DOHH2 (cell line): ENCODE results near the gene CXCR5.

Experiments used
- H3F3A ChIP-seq: fragments of 200-600 bp; sonication (generic), shearing (Covaris generic); 2 replicates; pipeline ENCODE4 v1.6.0; 2016; ENCODE audit warnings: antibody characterized with exemption, mild to moderate bottlenecking; ENCODE audit not compliant: control insufficient read depth, insufficient read depth
- H3K27ac ChIP-seq: fragments of 200-600 bp; sonication (generic); 2 replicates; pipeline ENCODE4 v1.5.1; 2014; ENCODE audit warnings: low read depth, mild to moderate bottlenecking, low read length, moderate library complexity
- H3K27me3 ChIP-seq: fragments of 200-600 bp; sonication (generic); 2 replicates; pipeline ENCODE4 v1.6.1; 2014; ENCODE audit warnings: mild to moderate bottlenecking, low read length, mixed read lengths; ENCODE audit not compliant: control insufficient read depth
- H3K36me3 ChIP-seq: fragments of 200-600 bp; sonication (generic); 2 replicates; pipeline ENCODE4 v1.6.1; 2014; ENCODE audit warnings: mild to moderate bottlenecking, low read length, moderate library complexity, mixed read lengths; ENCODE audit not compliant: control insufficient read depth
- H3K4me1 ChIP-seq: fragments of 200-600 bp; sonication (generic); 2 replicates; pipeline ENCODE4 v1.6.1; 2014; ENCODE audit warnings: mild to moderate bottlenecking, low read length, mixed read lengths; ENCODE audit not compliant: control insufficient read depth
- H3K4me2 ChIP-seq: fragments of 200-600 bp; sonication (generic); 2 replicates; pipeline ENCODE4 v1.6.0; 2014; ENCODE audit warnings: mild to moderate bottlenecking, low read length, moderate library complexity
- H3K4me3 ChIP-seq: fragments of 200-600 bp; sonication (generic); 2 replicates; pipeline ENCODE4 v1.5.1; 2014; ENCODE audit warnings: mild to moderate bottlenecking, low read length, mixed read lengths
- H3K79me2 ChIP-seq: fragments of 200-600 bp; sonication (generic); 2 replicates; pipeline ENCODE4 v1.6.1; 2014; ENCODE audit warnings: mild to moderate bottlenecking, low read length, mixed read lengths; ENCODE audit not compliant: control insufficient read depth
- H3K9me2 ChIP-seq: fragments of 200-600 bp; sonication (generic); replicated peaks from 2 replicates; pipeline ENCODE4 v1.6.1; 2014; ENCODE audit warnings: mild to moderate bottlenecking, low read length, mixed read lengths; ENCODE audit not compliant: control insufficient read depth
- H3K9me3 ChIP-seq: fragments of 200-600 bp; sonication (generic); 2 replicates; pipeline ENCODE4 v1.6.1; 2014; ENCODE audit warnings: antibody characterized with exemption, low read length, mixed read lengths; ENCODE audit not compliant: control insufficient read depth, insufficient read depth
- H4K20me1 ChIP-seq: fragments of 200-600 bp; sonication (generic); 2 replicates; pipeline ENCODE4 v1.6.0; 2014; ENCODE audit warnings: low read depth, mild to moderate bottlenecking, antibody characterized with exemption, low read length, moderate library complexity; ENCODE audit not compliant: control insufficient read depth, insufficient read depth
- EZH2phosphoT487 ChIP-seq: fragments of 200-600 bp; sonication (generic); IDR thresholded peaks from 2 replicates; pipeline ENCODE4 v1.6.1; 2017; ENCODE audit warnings: borderline replicate concordance, mild to moderate bottlenecking, antibody characterized with exemption, low read length, moderate library complexity, mixed read lengths
- TF ChIP-seq, protein P1 (sequence below): fragments of 200-600 bp; sonication (generic); IDR thresholded peaks from one replicate; pipeline ENCODE4 v1.5.1; 2014; ENCODE audit warnings: antibody characterized with exemption, mild to moderate bottlenecking, low read depth, low read length; ENCODE audit not compliant: poor library complexity, severe bottlenecking

CXCR5 gene

DNA sequence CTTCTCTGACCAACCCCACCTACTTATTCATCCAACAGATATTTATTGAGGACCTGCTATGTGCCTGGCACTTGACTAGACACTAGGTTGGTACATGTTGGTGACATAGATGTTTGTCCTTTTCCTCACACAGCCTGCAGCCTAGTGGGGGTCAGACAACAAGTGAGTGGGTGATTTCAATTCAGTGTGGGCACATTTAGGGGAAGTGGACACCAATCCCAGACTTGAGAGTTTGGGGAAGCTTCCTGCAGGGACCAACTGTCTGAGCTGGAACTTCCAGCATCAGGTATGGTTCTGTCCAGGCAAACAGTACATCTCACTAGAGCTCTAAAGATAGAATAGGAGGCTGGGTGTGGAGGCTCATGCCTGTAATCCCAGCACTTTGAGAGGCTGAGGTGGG lies 47.9 kb downstream of the CXCR5 start:
- TF ChIP-seq EZH2phosphoT487 = no peak
- TF ChIP-seq, protein P1, sequence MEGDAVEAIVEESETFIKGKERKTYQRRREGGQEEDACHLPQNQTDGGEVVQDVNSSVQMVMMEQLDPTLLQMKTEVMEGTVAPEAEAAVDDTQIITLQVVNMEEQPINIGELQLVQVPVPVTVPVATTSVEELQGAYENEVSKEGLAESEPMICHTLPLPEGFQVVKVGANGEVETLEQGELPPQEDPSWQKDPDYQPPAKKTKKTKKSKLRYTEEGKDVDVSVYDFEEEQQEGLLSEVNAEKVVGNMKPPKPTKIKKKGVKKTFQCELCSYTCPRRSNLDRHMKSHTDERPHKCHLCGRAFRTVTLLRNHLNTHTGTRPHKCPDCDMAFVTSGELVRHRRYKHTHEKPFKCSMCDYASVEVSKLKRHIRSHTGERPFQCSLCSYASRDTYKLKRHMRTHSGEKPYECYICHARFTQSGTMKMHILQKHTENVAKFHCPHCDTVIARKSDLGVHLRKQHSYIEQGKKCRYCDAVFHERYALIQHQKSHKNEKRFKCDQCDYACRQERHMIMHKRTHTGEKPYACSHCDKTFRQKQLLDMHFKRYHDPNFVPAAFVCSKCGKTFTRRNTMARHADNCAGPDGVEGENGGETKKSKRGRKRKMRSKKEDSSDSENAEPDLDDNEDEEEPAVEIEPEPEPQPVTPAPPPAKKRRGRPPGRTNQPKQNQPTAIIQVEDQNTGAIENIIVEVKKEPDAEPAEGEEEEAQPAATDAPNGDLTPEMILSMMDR = no peak
- H3K4me1 ChIP-seq = peaks cover 73% of the 10 kb centered on the region
- no peaks in the 10 kb centered on the region for H4K20me1 ChIP-seq
- H3K4me2 ChIP-seq = no peak overlapping the region
- H3K27ac ChIP-seq = no peak overlapping the region
- H3F3A ChIP-seq = peaks cover 22% of the 10 kb centered on the region
- H3K4me3 ChIP-seq = no peak overlapping the region
- no peaks in the 10 kb centered on the region for H3K36me3 ChIP-seq
- no peaks in the 10 kb centered on the region for H3K9me2 ChIP-seq
- no peaks in the 10 kb centered on the region for H3K27me3 ChIP-seq
- H3K9me3 ChIP-seq = no peaks in the 10 kb centered on the region
- no peaks in the 10 kb centered on the region for H3K79me2 ChIP-seq

DNA sequence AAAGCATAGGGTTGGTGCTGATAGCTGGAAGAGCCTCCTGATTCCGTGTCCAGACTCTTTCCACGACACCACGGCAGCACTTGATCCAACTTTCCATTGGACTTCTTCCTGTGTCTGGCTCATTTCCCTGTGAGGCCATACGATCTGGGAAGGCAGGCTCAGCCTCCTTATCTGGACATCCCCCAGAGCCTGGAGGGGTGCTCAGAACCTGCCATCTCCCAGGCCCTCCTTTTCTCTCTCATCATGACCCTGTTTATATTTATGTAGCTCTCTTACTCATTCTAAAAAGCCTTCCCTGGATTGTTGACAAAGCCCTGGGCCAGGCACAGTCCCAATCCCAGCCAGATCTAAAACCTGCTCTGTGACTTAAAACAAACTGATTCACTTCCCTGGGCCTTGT lies 49.8 kb downstream of the CXCR5 start:
- TF ChIP-seq EZH2phosphoT487 = no peak
- TF ChIP-seq, protein P1 = no peak
- Histone ChIP-seq H3K9me2 (no peaks in the 10 kb centered on the region), H3K9me3 (no peaks in the 10 kb centered on the region), H3K27me3 (no peaks in the 10 kb centered on the region), H3K27ac (no peak overlapping the region), H3K4me3 (no peak overlapping the region), H4K20me1 (no peaks in the 10 kb centered on the region), H3K36me3 (no peaks in the 10 kb centered on the region), H3K4me2 (no peak overlapping the region), H3K4me1 (peaks cover 68% of the 10 kb centered on the region), H3K79me2 (no peaks in the 10 kb centered on the region), H3F3A (peaks cover 15% of the 10 kb centered on the region)

DNA sequence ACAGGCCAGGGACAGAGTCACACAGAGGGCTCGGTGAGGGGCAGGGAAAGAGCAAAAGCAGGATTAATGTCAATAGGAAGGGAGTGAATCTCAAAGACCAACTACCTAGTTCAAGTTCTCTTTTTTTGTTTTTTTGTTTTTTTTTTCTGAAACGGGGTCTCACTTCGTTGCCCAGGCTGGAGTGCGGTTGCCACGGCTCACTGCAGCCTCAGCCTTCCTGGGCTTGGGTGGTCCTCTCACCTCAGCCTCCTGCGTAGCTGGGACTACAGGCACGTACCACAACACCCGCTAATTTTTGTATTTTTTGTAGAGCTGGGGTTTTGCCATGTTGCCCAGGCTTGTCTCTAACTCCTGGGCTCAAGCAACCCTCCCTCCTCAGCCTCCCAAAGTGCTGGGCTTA lies 51.7 kb downstream of the CXCR5 start:
- no peaks in the 10 kb centered on the region for H3K36me3 ChIP-seq
- peak overlapping the region; percentile 54 for H3K4me2 ChIP-seq
- H3F3A ChIP-seq = peaks cover 9% of the 10 kb centered on the region; the same call in 1 of the 2 replicates
- peak overlapping the region; percentile 51 for H3K27ac ChIP-seq
- TF ChIP-seq, protein P1 = no peak
- TF ChIP-seq EZH2phosphoT487 = no peak
- H3K9me2 ChIP-seq = no peaks in the 10 kb centered on the region
- H3K4me3 ChIP-seq = peak overlapping the region; percentile 39
- H3K4me1 ChIP-seq = peaks cover 79% of the 10 kb centered on the region
- no peaks in the 10 kb centered on the region for H3K9me3 ChIP-seq
- H3K27me3 ChIP-seq = no peaks in the 10 kb centered on the region
- H4K20me1 ChIP-seq = no peaks in the 10 kb centered on the region
- no peaks in the 10 kb centered on the region for H3K79me2 ChIP-seq
